H1 (cell line): ENCODE data around the gene FCN2.

Experiments used
- CTCF ChIP-seq, 3 experiments: IDR thresholded peaks; 1 replicate in 2 of 3; 2 replicates in 1 of 3; pipeline versions ENCODE4 v1.5.1 to v1.6.1; 2011; ENCODE audit warnings: low read length in 3 of 3, mild to moderate bottlenecking in 3 of 3, inconsistent platforms in 2 of 3, low read depth in 1 of 3, moderate library complexity in 1 of 3; ENCODE audit not compliant: insufficient read depth in 1 of 3; ENCODE audit errors: control extremely low read depth in 1 of 3
- E2F6 ChIP-seq: IDR thresholded peaks from 2 replicates; pipeline ENCODE4 v1.6.1; 2012; ENCODE audit warnings: inconsistent platforms
- HDAC6 ChIP-seq: IDR thresholded peaks from one replicate; pipeline ENCODE4 v1.7.1; 2012; ENCODE audit warnings: low read depth, mild to moderate bottlenecking, inconsistent platforms, low read length, moderate library complexity
- POLR2A ChIP-seq, 2 experiments: IDR thresholded peaks; 1 replicate in 1 of 2; 2 replicates in 1 of 2; pipeline ENCODE4 v1.6.1; 2011; ENCODE audit warnings: low read depth in 2 of 2, low read length in 2 of 2, mild to moderate bottlenecking in 2 of 2; ENCODE audit errors: control extremely low read depth in 1 of 2
- POLR2AphosphoS5 ChIP-seq: IDR thresholded peaks from 2 replicates; pipeline ENCODE4 v1.6.1; 2011; ENCODE audit warnings: low read depth, low read length

GRCh38 chr9:134835987-134836386, 44.6 kb upstream of the FCN2 start:
- no peak for TF ChIP-seq POLR2A (IDR thresholded peaks at IDR 0.05; ENCODE audit: control extremely low read depth in 1 of 2, low read depth in 2 of 2, low read length in 2 of 2)
- no peak for TF ChIP-seq POLR2AphosphoS5
- TF ChIP-seq E2F6, result no peak
- no peak for TF ChIP-seq HDAC6
- TF ChIP-seq CTCF (IDR thresholded peaks at IDR 0.05; ENCODE audit: control extremely low read depth in 1 of 3, insufficient read depth in 1 of 3, low read depth in 1 of 3, low read length in 3 of 3), result no peak
